SK-N-SH treated with all-trans-retinoic acid at 6 μM for 48 hours (cell line): ENCODE measurements around the gene APBA2.

Experiments used
- ARNTL ChIP-seq: fragments of 450-650 bp; formaldehyde crosslinking; IDR thresholded peaks from 2 replicates; pipeline ENCODE4 v1.5.0; 2020; ENCODE audit warnings: low read depth, mild to moderate bottlenecking, moderate library complexity, borderline replicate concordance
- POU6F1 ChIP-seq: fragments of 250-450 bp; sonication (Bioruptor Pico); IDR thresholded peaks from 2 replicates; pipeline ENCODE4 v1.8.0; 2021; ENCODE audit warnings: low read depth, mild to moderate bottlenecking, moderate library complexity, borderline replicate concordance

GRCh38 chr15:29099131-29099880 is 213.5 kb downstream of the APBA2 start:
- TF ChIP-seq ARNTL (CRISPR knock-in tag) (no peak), POU6F1 (CRISPR knock-in tag) (no peak)
